KMS-11 (cell line): Measurements from ENCODE around the gene POLR2C.
"Not testable (repeated sequence)": the region's sequence is repeated elsewhere in the genome, so short reads cannot be mapped to it uniquely, and the experiment has no call there.

Source experiments
- H2AFZ ChIP-seq: fragments of 200-600 bp; sonication (generic); 2 replicates; pipeline ENCODE4 v1.6.1; 2016; ENCODE audit warnings: antibody characterized with exemption, mixed run types, low read depth
- H3K27ac ChIP-seq: fragments of 200-600 bp; sonication (generic); 2 replicates; pipeline ENCODE4 v1.6.1; 2016; ENCODE audit warnings: mild to moderate bottlenecking, mixed run types
- H3K27me3 ChIP-seq: fragments of 200-600 bp; sonication (generic); 2 replicates; pipeline ENCODE4 v1.6.1; 2017; ENCODE audit warnings: mild to moderate bottlenecking, low read depth, mixed run types, moderate library complexity; ENCODE audit not compliant: insufficient read depth
- H3K36me3 ChIP-seq: fragments of 200-600 bp; sonication (generic); 2 replicates; pipeline ENCODE4 v1.6.1; 2017; ENCODE audit warnings: mild to moderate bottlenecking, mixed run types; ENCODE audit not compliant: insufficient read depth
- H3K4me1 ChIP-seq: fragments of 200-600 bp; sonication (generic); 2 replicates; pipeline ENCODE4 v1.6.1; 2016; ENCODE audit warnings: mild to moderate bottlenecking, low read depth, mixed run types; ENCODE audit not compliant: poor library complexity, severe bottlenecking
- H3K4me2 ChIP-seq: fragments of 200-600 bp; sonication (generic); 2 replicates; pipeline ENCODE4 v1.7.0; 2016; ENCODE audit warnings: mild to moderate bottlenecking, mixed run types
- H3K4me3 ChIP-seq: fragments of 200-600 bp; sonication (generic); IDR thresholded peaks from 2 replicates; pipeline ENCODE4 v1.6.1; 2017; ENCODE audit warnings: low read depth, low read length, mixed read lengths; ENCODE audit not compliant: insufficient read depth
- H3K79me2 ChIP-seq: fragments of 200-600 bp; sonication (generic); 2 replicates; pipeline ENCODE4 v1.6.1; 2016; ENCODE audit warnings: low read depth, mixed run types; ENCODE audit not compliant: insufficient read depth
- H3K9ac ChIP-seq: fragments of 200-600 bp; sonication (generic); 2 replicates; pipeline ENCODE4 v1.6.1; 2016; ENCODE audit warnings: mild to moderate bottlenecking, mixed run types
- H4K20me1 ChIP-seq: fragments of 200-600 bp; sonication (generic); 2 replicates; pipeline ENCODE4 v1.6.1; 2016; ENCODE audit warnings: mild to moderate bottlenecking, mixed run types; ENCODE audit not compliant: insufficient read depth
- CTCF ChIP-seq: fragments of 200-600 bp; sonication (generic); conservative IDR thresholded peaks from 2 replicates; pipeline ENCODE4 v1.6.1; 2017; ENCODE audit warnings: low read depth, mild to moderate bottlenecking, antibody characterized with exemption, low read length, moderate library complexity, mixed read lengths

The POLR2C gene

GRCh38 chr16:57498031-57498430, 35.6 kb downstream of the POLR2C start:
- Histone ChIP-seq H3K4me2 (no peak overlapping the region), H3K79me2 (no peaks in the 10 kb centered on the region), H3K27ac (no peak overlapping the region), H3K36me3 (no peaks in the 10 kb centered on the region), H4K20me1 (no peaks in the 10 kb centered on the region), H3K27me3 (no peaks in the 10 kb centered on the region), H3K4me3 (no peak overlapping the region), H2AFZ (no peak overlapping the region), H3K4me1 (no peaks in the 10 kb centered on the region), H3K9ac (no peak overlapping the region)
- no peak for TF ChIP-seq CTCF

- not testable (repeated sequence) for H2AFZ ChIP-seq, H3K9ac ChIP-seq, H3K36me3 ChIP-seq, H3K4me1 ChIP-seq, H3K79me2 ChIP-seq, H3K27me3 ChIP-seq, H3K4me3 ChIP-seq, H3K4me2 ChIP-seq, H3K27ac ChIP-seq, H4K20me1 ChIP-seq
Observed at GRCh38 chr16:57499941-57500340, 37.5 kb downstream of the POLR2C start.

GRCh38 chr16:57500578-57501111, 38.2 kb downstream of the POLR2C start:
- Histone ChIP-seq H3K9ac (no peak overlapping the region), H3K27ac (no peak overlapping the region), H4K20me1 (no peaks in the 10 kb centered on the region), H2AFZ (no peak overlapping the region), H3K27me3 (no peaks in the 10 kb centered on the region), H3K36me3 (no peaks in the 10 kb centered on the region), H3K4me1 (no peaks in the 10 kb centered on the region), H3K4me3 (no peak overlapping the region), H3K4me2 (no peak overlapping the region), H3K79me2 (no peaks in the 10 kb centered on the region)
- no peak for TF ChIP-seq CTCF

GRCh38 chr16:57501492-57501891, 39.0 kb downstream of the POLR2C start:
- Histone ChIP-seq H3K36me3 (no peaks in the 10 kb centered on the region), H3K4me2 (no peak overlapping the region), H3K79me2 (no peaks in the 10 kb centered on the region), H4K20me1 (no peaks in the 10 kb centered on the region), H3K27ac (no peak overlapping the region), H2AFZ (no peak overlapping the region), H3K4me3 (no peak overlapping the region), H3K9ac (no peak overlapping the region), H3K27me3 (no peaks in the 10 kb centered on the region), H3K4me1 (no peaks in the 10 kb centered on the region)
- TF ChIP-seq CTCF: no peak

- no peaks in the 10 kb centered on the region for H3K27me3 ChIP-seq
- no peaks in the 10 kb centered on the region for H3K4me1 ChIP-seq
- no peaks in the 10 kb centered on the region for H4K20me1 ChIP-seq
- no peaks in the 10 kb centered on the region for H3K79me2 ChIP-seq
- H2AFZ ChIP-seq: no peak overlapping the region
- H3K36me3 ChIP-seq: no peaks in the 10 kb centered on the region
- H3K27ac ChIP-seq: no peak overlapping the region
- H3K4me3 ChIP-seq: no peak overlapping the region
- no peak overlapping the region for H3K9ac ChIP-seq
- no peak overlapping the region for H3K4me2 ChIP-seq
- no peak for TF ChIP-seq CTCF
Observed at GRCh38 chr16:57502048-57502775, 39.7 kb downstream of the POLR2C start.
